ENCODE results near the gene SCARB1.

The SCARB1 gene

DNA sequence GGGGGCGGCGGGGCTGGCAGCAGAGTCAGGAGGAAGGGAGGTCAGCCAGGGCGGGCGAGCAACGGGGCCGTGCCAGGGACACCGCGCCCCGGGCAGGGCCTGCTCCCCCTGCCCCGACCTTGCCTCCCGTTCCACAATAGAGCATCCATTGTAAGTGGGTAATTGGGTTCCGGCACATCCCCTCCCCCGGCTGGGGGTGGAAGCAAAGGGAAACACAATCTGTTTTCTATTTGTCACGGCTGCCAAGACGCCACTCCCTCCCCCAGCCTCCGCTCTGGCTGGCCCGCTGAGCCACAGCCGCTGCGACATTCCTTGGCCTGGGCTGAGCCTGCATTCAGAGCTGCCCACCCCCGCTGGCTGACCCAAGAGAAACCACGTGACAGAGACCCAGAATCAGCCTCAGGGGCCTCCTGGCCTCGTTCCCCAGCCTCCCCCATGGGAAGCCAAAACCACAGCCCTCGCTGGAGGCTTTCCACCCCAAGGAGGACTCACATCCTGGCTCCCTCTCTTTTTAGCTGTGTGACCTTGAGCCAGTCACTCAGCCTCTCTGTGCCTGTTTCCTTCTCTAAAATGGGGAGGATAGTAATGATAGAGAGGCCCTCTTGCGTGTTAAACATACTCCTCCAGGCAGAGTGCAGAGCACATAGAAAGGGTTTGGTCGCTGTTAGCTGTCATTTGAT is 117.6 kb downstream of the SCARB1 start:
- DNase-seq (ENCODE audit: low read depth) = peak; percentile 90

DNA sequence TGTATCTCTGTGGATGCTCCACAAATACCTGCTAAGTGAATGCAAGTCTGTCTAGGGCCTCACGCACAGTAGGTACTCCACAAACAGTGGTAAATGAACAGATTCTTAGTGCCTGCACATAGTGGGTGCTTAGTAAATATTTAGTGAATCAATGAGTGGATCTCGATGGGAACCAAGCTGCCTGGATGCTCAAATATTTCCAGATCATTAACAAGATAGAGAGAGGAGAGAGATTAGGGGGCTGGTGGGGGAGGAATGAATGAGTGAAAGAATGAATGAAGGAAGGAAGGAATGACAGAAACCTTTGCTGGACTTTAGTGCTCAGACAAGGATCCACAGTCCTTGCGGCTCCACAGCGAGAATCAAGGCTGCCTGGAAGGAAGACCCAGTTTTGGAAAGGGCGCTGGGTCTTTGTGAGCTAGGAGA is 118.2 kb downstream of the SCARB1 start:
- no peak for DNase-seq (ENCODE audit: low read depth)

DNA sequence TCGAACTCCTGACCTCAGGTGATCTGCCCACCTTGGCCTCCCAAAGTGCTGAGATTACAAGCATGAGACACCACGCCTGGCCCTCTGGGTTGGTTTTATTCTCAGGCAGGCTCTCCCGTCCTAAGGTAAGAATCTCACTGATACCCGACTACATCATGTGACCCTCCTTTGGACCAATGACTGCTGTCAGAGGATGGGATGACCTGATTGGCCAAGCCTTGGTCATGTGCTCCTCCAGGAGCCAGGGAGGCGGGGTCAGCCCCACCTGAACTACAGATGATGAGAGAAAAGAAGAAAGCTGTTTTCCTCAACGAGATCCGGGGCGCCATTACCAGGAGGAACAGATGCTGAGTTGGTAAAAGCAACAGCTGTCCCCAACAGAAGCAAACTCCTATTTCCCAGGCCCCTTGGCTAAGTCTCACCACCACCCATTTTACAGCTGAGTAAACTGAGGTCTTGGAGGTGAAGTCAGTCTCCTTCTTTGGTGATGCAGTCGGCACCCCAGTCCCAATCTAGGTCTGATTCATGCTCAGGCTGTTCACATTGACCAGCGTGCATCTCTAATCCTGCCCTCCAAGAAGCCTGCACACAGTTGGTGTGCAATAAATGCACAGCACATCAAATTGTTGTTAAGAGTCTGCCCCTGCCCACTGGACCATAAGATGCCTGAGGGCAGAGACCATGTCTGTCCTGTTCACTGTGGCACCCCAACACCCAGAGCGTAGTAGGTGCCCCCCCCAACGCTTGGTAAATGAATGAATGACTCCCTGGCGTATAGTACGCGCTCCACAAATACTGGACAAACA is 118.8 kb downstream of the SCARB1 start:
- DNase-seq (ENCODE audit: low read depth) = no peak

DNA sequence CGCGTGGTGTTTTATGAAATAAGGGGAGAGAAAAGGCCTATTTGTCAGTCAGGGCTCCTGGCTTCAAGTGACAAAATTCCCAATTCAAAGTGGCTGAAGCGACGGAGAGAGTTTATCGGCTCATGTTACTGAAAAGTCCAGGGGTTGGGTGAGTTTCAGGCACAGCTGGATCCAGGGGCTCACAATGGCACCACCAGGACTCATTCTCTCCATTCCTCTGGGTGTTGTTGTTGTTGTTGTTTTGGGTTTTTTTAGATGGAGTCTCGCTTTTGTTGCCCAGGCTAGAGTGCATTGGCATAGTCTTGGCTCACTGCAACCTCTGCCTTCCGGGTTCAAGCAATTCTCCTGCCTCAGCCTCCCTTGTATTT is 119.4 kb downstream of the SCARB1 start:
- DNase-seq (ENCODE audit: low read depth) = no peak

DNA sequence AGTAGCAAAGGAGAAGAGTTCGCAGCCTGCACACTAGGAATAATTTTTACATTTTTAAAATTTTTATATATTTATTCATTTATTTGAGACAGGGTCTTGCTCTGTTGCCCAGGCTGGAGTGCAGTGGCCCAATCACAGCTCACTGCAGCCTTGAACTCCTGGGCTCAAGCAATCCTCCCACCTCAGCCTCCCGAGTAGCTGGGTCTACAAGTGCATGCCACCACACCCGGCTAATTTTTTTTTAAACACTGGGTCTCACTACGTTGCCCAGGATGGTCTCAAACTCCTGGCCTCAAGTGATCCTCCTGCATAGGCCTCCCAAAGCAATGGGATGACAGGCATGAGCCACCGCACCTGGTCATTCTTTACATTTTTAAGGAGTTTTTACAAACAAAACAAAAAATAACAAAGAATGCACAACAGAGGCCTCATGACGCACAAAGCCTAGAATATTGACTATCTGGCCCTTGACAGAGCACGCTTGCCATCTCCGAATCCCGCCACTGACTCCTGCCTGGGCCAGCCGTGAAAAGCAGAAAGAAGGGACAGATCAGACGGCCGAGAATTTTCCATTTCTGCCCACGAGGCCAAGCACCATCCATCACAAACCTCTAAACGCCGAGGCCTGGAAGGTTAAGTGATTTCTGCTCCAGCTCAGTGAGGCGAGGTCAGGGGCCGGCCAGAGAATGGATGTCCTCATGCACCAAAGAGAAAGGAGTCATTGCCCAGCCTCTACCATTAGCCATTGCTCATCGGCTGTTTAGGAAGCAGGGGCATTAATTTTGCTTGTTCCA is 120.0 kb downstream of the SCARB1 start:
- DNase-seq (ENCODE audit: low read depth) = no peak

DNA sequence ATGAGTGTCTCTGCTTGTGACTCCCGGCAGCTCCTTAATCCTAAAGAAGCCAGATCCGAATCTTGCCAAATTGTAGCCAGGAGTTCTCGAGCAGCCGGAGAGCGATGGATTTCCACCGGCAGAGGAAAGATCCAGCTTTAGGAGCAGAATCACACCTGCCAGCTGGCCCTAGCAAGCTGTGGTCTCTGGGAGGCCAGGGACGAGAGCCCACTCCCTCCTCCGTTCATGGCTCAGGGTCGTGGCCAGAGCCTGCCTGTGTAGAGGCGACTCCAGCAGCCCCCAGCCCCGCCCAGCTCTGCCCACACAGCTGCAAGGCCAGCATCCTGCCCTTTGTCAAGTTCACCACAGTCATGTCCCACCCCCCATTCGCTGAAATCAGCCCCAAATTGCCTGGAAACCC is 121.0 kb downstream of the SCARB1 start:
- no peak for DNase-seq (ENCODE audit: low read depth)

DNA sequence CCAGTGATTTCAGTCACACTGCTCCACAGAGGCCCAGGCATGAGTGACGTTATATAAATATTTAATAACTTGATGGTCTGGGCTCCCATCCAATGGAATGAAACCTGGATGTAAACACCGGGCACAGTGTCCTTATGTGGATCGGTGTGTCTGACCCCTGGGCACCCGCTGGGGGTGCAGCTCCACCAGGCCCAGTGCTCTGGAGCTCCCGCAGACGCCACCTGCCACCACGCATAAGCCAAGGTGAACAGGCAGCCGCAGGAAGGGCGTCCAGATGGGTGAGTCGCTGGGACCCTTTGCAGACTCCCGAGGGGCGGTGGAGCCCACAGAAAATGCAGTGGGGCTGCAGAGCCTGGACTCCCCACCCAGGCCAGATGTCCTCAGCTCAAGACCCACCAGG is 121.6 kb downstream of the SCARB1 start:
- no peak for DNase-seq (ENCODE audit: low read depth)

DNA sequence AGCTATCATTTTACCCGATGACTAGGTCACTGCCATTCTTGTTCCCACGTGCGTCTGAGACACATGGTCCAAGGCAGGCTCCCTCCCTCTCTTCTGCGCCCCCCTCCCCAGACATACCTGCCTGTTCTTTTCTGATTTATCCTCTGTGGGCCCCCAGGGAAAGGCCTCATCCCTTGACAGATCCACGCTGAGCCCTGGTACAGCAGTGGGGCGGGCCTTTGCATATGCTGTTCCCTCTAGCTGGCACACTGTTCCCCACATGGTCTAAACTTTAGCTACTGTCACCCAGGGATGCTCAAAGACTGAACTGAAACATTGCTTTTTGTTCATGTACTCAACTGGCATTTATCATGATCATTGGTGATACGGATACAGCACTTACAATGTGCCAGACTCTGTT is 122.5 kb downstream of the SCARB1 start:
- DNase-seq (ENCODE audit: low read depth) = no peak

DNA sequence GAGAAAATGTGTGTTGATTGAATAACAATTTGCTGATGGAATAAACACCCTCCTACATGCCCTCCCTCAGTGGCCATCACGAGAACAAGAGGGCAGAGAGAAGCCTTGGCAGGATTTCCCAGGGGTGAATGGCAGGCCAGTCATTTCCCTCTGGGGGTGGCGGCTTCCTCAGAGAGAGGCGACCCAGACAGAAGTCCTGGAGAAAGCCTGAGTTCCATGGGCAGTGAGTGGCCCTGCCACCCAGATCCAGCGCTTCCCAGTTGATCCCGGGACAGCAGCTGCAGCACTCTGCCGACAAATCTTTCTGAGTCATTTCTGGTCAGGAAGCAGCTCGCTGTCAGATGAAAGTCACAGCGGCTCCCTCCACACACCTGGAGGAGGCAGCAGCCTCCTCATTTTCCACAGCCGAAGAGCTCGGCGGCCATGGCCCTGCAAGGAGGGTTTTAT is 123.0 kb downstream of the SCARB1 start:
- DNase-seq (ENCODE audit: low read depth) = peak; percentile 40

DNA sequence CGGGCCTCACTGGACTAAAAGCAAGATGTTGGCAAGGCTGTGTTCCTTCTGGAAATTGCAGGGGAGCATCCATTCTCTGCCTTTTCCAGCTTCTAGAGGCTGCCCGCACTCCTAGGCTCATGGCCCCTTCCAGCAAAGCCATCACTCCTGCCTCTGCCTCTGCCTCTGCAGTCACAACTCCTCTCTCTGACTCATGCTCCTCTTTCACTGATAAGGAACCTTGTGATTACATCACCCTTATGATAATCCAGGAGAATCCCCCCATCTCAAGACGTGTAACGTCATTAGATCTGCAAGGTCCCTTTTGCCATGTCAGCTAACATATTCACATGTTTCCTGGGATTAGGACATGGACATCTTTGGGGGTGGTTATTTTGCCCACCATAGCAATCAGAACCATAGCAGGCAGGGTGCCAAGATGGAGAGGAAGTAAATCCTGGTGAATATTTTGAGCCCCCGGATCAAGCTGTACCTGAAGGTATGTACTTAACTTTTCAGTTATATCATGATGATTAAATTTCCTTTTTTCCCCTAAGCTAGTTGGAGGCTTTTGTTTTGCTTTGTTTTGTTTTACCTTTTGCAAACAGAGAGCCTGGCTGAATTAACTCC is 123.6 kb downstream of the SCARB1 start:
- DNase-seq (ENCODE audit: low read depth) = peak; percentile 57

DNA sequence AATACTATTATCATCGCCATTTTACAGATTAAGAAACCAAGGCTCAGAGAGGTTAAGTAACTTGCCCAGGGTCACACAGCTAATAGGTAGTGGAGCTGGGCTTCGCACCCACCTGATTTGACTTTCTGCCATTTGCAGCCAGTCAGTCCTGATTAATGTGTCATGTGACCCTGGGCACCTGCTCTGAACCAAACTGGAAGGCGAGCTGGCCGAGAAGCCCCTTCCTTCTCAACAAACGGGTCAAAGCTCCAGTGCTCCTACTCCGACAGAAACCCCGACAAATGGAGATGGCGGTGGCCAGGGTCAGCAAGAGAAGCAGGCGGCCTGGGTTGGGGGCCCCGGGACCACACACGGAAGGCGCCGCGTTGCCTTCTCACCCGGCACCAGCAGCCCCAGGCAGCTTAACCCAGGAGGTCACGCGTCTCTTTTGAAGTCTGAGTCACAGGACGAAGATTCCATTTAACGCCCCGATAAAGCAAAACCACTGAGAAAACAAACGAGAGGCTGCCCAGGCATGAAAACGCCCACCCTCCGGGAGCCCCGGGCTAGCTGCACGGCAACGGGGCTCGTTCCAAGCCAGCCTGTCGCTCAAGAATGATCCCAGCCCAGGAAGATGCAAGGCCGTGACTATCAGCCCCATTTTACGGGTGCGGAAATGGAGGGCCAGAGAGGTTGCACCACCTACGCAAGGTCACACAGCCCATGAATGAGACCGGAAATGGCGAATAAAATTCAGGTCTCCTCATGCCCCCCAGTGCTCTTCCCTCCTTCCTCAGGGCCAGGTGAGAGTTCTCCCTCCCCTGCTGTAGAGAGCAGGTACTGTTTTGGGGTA is 124.8 kb downstream of the SCARB1 start:
- peak; percentile 69 for DNase-seq (ENCODE audit: low read depth)

DNA sequence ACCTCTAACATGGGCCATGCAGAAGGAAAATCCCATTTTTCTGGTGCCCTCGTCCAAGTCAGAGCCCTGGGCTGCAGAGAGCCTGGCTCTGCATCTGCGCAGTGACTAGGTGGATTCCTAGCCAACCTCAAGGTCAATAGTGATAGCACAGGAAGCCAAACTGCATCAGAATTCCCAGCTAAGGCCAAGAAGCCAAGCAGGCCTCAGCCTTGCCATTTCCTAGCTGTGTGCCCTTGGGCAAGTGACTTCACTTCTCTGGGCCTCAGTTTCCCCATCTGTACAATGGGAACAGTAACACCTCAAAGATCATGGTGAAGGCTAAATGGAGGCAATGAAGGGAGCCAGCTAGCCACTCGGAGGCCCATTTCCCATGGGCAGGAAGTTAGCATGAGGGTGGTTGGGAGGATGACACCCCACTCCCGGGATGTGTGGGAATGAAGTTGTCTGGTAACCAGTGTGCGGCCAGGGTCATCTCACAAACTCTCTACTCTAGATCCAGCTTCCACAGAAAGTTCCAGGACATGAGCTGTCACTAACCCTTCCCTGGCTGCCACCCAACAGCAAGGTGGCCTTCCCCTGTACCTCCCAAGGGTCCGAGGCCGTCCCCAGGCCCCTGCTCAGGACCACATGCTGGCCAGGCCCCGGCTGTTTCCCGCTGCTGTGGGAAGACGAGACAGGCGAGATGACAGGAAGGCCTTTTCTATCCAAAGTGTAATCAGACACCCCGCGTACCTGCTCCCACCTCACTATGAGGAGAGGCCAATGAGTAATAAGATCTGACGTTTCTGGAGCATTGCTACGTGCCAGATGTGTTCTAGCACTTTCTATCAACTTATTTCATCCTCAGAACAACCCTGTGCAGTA is 125.7 kb downstream of the SCARB1 start:
- DNase-seq (ENCODE audit: low read depth) = peak; percentile 53

DNA sequence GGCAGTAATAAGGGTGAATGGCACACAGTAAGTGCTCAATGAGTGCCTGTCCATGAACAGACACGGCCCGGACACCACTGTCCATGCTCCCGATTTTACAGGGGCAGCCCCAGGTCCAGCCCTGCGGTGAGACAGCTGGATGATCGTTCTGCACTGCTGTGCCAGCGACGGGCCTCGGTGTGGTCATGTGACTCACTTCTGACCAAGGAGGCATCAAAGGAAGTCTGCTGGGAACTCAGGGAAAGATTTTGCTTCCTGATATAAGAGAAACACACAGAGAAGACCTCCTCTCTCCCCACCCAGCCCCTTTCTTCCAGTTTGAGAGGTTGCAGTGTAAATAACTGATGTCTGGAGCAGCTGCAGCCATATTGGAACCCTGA is 126.6 kb downstream of the SCARB1 start:
- peak; percentile 53 for DNase-seq (ENCODE audit: low read depth)

DNA sequence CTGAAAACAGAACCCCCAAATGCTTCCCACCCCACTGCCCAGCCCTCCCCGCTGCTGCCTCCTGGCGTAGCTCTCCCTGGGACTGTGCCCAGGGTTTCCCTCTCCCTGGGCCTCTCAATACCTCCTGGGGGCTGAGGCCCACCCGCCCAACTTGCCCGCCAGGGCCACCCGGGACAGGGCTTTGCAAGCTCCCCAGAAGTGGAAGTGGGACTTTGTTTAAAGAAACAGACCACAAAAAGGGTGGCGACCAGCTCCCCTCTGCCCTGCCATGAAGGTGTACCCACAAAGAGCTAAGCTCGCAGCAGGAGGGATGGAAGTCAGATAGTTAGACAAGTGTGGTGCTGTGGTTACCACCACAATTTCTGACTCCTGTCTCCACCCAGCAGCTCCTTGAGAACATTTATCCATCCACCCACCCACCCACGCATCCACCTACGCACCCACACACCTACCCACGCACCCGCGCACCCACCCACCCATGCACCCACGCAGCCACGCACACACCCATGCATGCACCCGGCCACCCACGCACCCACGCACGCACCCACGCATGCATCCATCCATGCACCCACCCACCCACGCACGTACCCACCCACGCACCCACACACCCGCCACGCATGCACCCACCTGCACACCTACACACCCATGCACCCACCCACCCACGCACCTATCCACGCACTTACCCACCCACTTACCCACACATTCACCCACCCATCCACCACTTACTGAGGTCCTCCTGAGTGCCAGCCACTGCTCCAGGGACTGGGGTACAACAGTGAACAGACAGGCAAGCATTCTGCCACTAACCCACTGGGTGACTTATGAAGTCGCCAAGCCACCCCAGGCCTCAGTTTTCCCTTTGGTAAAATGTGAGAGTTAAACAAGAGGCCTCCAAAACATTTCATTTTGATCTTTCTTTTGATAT is 127.3 kb downstream of the SCARB1 start:
- no peak for DNase-seq (ENCODE audit: low read depth)

DNA sequence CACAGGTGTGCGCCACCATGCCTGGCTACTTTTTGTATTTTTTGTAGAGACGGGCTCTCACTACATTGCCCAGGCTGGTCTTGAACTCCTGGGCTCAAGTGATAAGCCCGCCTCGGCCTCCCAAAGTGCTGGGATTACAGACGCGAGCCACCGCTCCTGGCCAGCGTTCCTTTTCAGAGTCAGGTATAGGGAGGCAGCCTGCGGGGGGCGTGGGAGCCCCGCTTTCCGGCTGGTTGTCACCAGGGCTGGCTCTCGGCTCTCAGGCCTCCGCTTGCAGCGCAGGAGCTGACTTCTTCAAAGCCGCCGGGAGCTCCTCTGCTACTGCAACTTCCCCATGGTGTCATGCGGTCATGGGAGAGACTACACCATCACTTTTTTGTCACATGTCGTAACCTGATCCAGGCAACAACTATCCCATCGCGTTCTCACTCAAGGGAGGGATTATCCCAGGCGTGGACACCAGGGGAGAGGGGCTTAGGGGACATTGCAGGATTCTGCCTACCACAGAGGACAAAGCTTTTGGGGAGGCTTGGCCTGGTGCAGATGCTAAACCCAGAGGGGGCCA is 129.4 kb downstream of the SCARB1 start:
- DNase-seq (ENCODE audit: low read depth) = no peak

DNA sequence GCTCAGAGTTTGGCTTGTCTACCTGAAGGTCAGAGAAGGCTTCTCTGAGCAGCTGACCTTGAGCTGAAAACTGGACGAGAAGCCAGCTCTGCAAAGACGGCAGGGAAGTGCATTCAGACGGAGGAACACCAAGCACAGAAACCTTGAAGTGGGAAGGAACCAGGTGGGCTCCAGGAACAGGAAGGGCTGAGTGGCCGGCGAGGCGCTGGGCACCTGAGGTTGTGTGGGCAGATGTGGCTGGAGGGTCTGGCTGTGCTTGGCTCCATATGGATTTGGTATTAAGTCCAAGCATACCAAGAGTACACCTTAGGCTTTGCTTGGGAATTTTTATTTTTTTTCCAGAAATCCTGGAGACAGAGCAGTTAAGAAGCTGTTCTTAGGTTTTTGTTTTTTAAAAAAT is 130.6 kb downstream of the SCARB1 start:
- DNase-seq (ENCODE audit: low read depth) = no peak

DNA sequence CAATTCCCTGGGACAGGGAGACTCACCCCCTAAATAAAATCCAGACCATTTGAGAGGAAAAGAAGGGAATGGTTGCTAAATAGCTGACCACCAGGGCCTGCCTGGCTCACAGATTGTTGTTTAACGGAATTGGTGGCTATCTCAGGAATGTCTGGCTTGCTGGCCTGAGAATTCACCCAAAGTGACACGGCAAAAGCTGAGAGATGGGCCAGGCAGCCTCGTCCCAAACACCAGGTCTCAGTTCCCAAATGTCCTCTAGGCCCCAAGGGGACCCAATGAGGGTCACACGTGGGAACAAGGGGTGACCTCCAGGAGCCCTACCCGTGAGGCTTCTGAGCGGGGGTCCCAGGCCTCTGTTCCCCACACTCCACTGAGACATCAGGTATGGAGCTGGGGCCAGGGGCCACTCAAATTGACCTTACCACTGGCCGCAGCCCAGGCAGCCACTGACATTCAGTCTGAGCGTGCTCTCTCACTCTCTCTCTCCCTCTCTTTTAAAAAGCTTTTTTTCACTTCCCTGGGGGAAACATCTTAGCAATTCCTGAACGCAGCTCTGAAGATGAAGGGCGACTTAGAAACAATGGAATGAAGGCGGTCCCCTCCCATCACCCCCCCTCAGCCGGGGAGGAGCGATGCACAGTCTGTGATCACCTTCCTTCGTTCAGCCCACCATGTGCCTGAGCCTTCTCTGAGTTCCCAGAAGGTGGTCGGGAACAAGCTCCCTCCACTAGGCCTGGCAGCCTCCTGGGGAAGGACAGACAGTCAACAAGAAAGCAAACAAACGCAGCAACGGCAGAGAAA is 131.2 kb downstream of the SCARB1 start:
- no peak for DNase-seq (ENCODE audit: low read depth)

DNA sequence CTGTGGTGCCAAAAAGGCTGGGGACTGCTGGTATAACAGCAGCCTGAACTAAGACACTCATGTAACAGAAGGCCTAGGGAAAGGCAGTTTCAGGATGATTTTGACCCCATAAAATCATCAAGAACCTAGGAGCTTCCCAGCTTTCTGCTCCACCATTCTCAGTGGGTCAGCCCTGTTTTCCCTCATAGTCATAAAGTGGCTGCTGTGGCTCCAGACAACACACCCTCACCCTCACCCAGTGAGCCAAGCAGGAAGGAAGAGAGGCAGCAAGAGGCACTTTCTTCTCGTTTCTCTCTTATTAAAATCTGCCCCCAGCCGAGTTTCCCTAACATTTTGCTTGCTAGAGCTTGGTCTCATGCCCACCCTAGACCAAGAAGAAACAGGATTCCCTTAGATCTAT is 131.8 kb downstream of the SCARB1 start:
- no peak for DNase-seq (ENCODE audit: low read depth)
